Spleen (tissue), 13 donors: ENCODE results near the gene DSG4. TPM values are rescaled to one million over a fixed set of nuclear protein-coding genes. Genes with fewer than 3 reads are reported as not detected.
"Not testable (repeated sequence)": the region's sequence is repeated elsewhere in the genome, so short reads cannot be mapped to it uniquely, and the experiment has no call there.

Experiments
- DNase-seq: peaks from one replicate; pipeline ENCODE4 v3.0.0-alpha.2; 2020
- H3K27ac ChIP-seq, 8 donors: fragments of 200-600 bp; sonication (generic) in 7 of 8; 1 replicate in 4 of 8; 2 replicates in 4 of 8; pipeline versions ENCODE4 v1.5.0 to v1.8.0; 2016 to 2021; ENCODE audit warnings: inconsistent platforms in 4 of 8, mild to moderate bottlenecking in 4 of 8, moderate library complexity in 1 of 8
- H3K27me3 ChIP-seq, 7 donors: fragments of 200-600 bp; sonication (generic) in 6 of 7; replicated peaks in 1 of 7; 1 replicate in 4 of 7; 2 replicates in 3 of 7; pipeline versions ENCODE4 v1.5.0 to v1.8.0; 2016 to 2021; ENCODE audit warnings: inconsistent platforms in 3 of 7, mild to moderate bottlenecking in 1 of 7
- H3K36me3 ChIP-seq, 6 donors: fragments of 200-600 bp; sonication (generic) in 5 of 6; 1 replicate in 4 of 6; 2 replicates in 2 of 6; pipeline versions ENCODE4 v1.5.0 to v1.8.0; 2016 to 2021; ENCODE audit warnings: inconsistent platforms in 2 of 6
- H3K4me1 ChIP-seq, 6 donors: fragments of 200-600 bp; sonication (generic) in 5 of 6; 1 replicate in 3 of 6; 2 replicates in 3 of 6; pipeline versions ENCODE4 v1.5.0 to v1.8.0; 2016 to 2021; ENCODE audit warnings: inconsistent platforms in 3 of 6
- H3K4me3 ChIP-seq, 8 donors: fragments of 200-600 bp; sonication (generic) in 7 of 8; 1 replicate in 4 of 8; 2 replicates in 4 of 8; pipeline versions ENCODE4 v1.5.0 to v1.8.0; 2016 to 2021; ENCODE audit warnings: inconsistent platforms in 4 of 8, mild to moderate bottlenecking in 4 of 8, moderate library complexity in 2 of 8
- H3K9me3 ChIP-seq, 8 donors: fragments of 200-600 bp; sonication (generic) in 7 of 8; 1 replicate in 4 of 8; 2 replicates in 4 of 8; pipeline versions ENCODE4 v1.5.0 to v1.8.0; 2016 to 2021; ENCODE audit warnings: inconsistent platforms in 4 of 8
- CTCF ChIP-seq, 11 experiments: fragments of 200-600 bp in 7 of 11; fragments of 450-650 bp in 4 of 11; sonication (generic) in 4 of 11; IDR thresholded peaks in 8 of 11; conservative IDR thresholded peaks in 3 of 11; 1 replicate in 7 of 11; 2 replicates in 4 of 11; pipeline versions ENCODE4 v1.4.0 to v1.8.0; 2016 to 2021; ENCODE audit warnings: antibody characterized with exemption in 11 of 11, inconsistent platforms in 4 of 11, mild to moderate bottlenecking in 1 of 11
- POLR2A ChIP-seq, 3 donors: fragments of 450-650 bp; IDR thresholded peaks; one replicate each; pipeline ENCODE4 v1.5.1; 2017; ENCODE audit warnings: antibody characterized with exemption in 3 of 3, mild to moderate bottlenecking in 1 of 3
- POLR2AphosphoS5 ChIP-seq, 3 donors: sonication (generic); formaldehyde crosslinking; IDR thresholded peaks; one replicate each; pipeline ENCODE4 v1.5.1; 2017; ENCODE audit warnings: antibody characterized with exemption in 3 of 3
- WGBS, 5 donors: extraction: QIAGEN DNeasy Blood & Tissue Kit in 3 of 5; methylation state at CpG; one replicate each; pipeline versions ENCODE4 v1.1.5 to v1.1.7; 2013 to 2018; 5-methylcytosine and 5-hydroxymethylcytosine counted together
- intact Hi-C: fragments of 100-400 bp; cut with DNase I; formaldehyde crosslinking; loops from one replicate; pipeline ENCODE4 v1.15.0; 2023; ENCODE audit warnings: low total_unique reads
- long read RNA-seq, 2 donors: transcript quantifications; one replicate each; lab custom pipeline, GENCODE V29; 2026
- polyA plus RNA-seq, 3 donors: library from polyadenylated mRNA; stranded (reverse); fragments of 200-250 nt; gene quantifications; one replicate each; pipeline ENCODE4 v1.2.1, GENCODE V29; 2013
- total RNA-seq, 7 donors: library from RNA; depleted of rRNA in 3 of 7; stranded (reverse); fragments of >200 nt in 3 of 7; fragmentation: NEBNext Ultra II Directional in 4 of 7; extraction: Animal tissue kit (Norgen Biotek cat#: 25700) in 4 of 7; gene quantifications; one replicate each; pipeline versions ENCODE4 v1.1.0 to v1.2.1, GENCODE V29; 2016 to 2021
- donor health status: healthy with polysubstance abuse.
- donor health status: DM: no; HTN: no; CAD: no; lungs with moderate emphysema.
- donor health status: DM: no; HTN: no; CAD: no.
- donor health status: Bipolar disorder and iron deficiency.
- donor health status: healthy.
- donor health status: DM: no; HTN: no; CAD: no.
- donor health status: DM: yes; HTN: yes; CAD: no.

DSG4 gene
- total RNA-seq (not detected), polyA plus RNA-seq (not detected)
- long read RNA-seq, donor 1: 0 reads
- long read RNA-seq, donor 2: 0 reads

GRCh38 chr18:31376477-31376876 is at the start of gene DSG4:
TSS of gene DSG4 (plus strand) at chr18:31376777. CDS start at chr18:31376912, 135 bp downstream.
- no peak within 1 kb of the TSS for H3K27ac ChIP-seq
- no peaks in the 10 kb centered on the region for H3K27me3 ChIP-seq
- TF ChIP-seq POLR2AphosphoS5 (IDR thresholded peaks at IDR 0.05): no peak
- no peak for TF ChIP-seq CTCF (IDR thresholded peaks at IDR 0.05 in 8 of 11, conservative IDR thresholded peaks at IDR 0.05 in 3 of 11)
- no peak for TF ChIP-seq POLR2A (IDR thresholded peaks at IDR 0.05)
- H3K4me3 ChIP-seq: no peak within 1 kb of the TSS
- WGBS, 5 donors: 80 to 91% (median 89%) methylated on average over 3 of the region's 3 CpGs
- intact Hi-C loops: no loop called here
- no peak for DNase-seq
- H3K9me3 ChIP-seq: no peaks in the 10 kb centered on the region
- no peaks in the 10 kb centered on the region for H3K4me1 ChIP-seq
- no peaks in the 10 kb centered on the region for H3K36me3 ChIP-seq

DNA sequence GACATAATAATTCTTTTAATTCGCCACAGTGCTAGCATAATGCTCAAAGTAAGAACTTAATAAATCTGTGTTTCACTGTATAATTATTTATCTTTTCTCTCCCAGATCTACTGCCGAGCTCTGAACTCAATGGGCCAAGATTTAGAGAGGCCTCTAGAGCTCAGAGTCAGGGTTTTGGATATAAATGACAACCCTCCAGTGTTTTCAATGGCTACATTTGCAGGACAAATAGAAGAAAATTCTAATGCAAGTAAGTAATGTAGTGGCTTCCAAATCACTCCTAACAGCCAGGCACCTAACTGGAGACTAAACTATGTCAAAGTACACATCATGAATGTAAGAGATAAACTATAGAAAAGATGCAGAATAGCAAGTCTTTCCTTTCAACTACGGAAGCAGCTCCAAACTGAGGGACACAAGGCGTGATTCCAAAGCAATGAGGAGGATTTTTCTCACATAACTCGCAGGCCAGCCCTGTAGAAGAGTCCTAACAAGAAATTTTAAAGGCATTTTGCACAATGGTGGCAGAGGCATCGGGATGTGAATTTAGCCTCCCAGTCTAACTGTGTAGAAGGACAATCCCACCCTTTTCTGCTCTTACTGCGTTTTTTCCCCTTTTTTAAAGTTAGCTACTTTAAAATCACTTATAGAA is 46.7 kb upstream of the DSG4 start:
- Histone ChIP-seq H3K36me3 (no peaks in the 10 kb centered on the region), H3K4me3 (no peak overlapping the region), H3K9me3 (no peaks in the 10 kb centered on the region), H3K4me1 (no peaks in the 10 kb centered on the region), H3K27me3 (no peaks in the 10 kb centered on the region), H3K27ac (no peak overlapping the region)
- intact Hi-C loops: no loop called here
- DNase-seq: no peak
- 70 to 87% (median 78%) methylated on average over 7 of the region's 7 CpGs for WGBS, 5 donors
- TF ChIP-seq POLR2AphosphoS5 (IDR thresholded peaks at IDR 0.05) (no peak), CTCF (IDR thresholded peaks at IDR 0.05 in 8 of 11, conservative IDR thresholded peaks at IDR 0.05 in 3 of 11) (no peak), POLR2A (IDR thresholded peaks at IDR 0.05) (no peak)

GRCh38 chr18:31343454-31343853 is 33.1 kb upstream of the DSG4 start:
- no peak for TF ChIP-seq POLR2AphosphoS5 (IDR thresholded peaks at IDR 0.05)
- TF ChIP-seq CTCF (IDR thresholded peaks at IDR 0.05 in 8 of 11, conservative IDR thresholded peaks at IDR 0.05 in 3 of 11): no peak
- no peak for TF ChIP-seq POLR2A (IDR thresholded peaks at IDR 0.05)
- intact Hi-C loops: no loop called here
- DNase-seq: no peak
- no peaks in the 10 kb centered on the region for H3K4me1 ChIP-seq
- no peaks in the 10 kb centered on the region for H3K27me3 ChIP-seq
- no peaks in the 10 kb centered on the region for H3K9me3 ChIP-seq
- no peak overlapping the region for H3K4me3 ChIP-seq
- H3K36me3 ChIP-seq: no peaks in the 10 kb centered on the region
- 74 to 91% (median 83%) methylated on average over 4 of the region's 4 CpGs for WGBS, 5 donors
- no peak overlapping the region for H3K27ac ChIP-seq

- H3K27ac ChIP-seq, intact Hi-C loops, H3K4me3 ChIP-seq, H3K36me3 ChIP-seq, H3K27me3 ChIP-seq, DNase-seq, H3K4me1 ChIP-seq: not testable (repeated sequence)
- WGBS, 5 donors: 50 to 87% (median 64%) methylated on average over 1 to 6 of the region's 17 CpGs; no CpG with 5 or more reads in 1 of the 5 donors
- H3K9me3 ChIP-seq: peaks cover 0 to 10% (median 0%) of the 10 kb centered on the region in 8 donors
Observed at GRCh38 chr18:31353336-31353735, 23.2 kb upstream of the DSG4 start.
